Pancreas (tissue), 10 donors: Measurements from ENCODE around the gene ECE1. TPM values are rescaled to one million over a fixed set of nuclear protein-coding genes. Genes with fewer than 3 reads are reported as not detected.
"Not testable (repeated sequence)": the region's sequence is repeated elsewhere in the genome, so short reads cannot be mapped to it uniquely, and the experiment has no call there.

Source experiments
- ATAC-seq, 4 donors: fragments of 200-7000 bp; cut with Tn5 transposase; one replicate each; pipeline versions ENCODE4 v1.8.0 to v1.9.1; 2020; ENCODE audit warnings: mild to moderate bottlenecking in 4 of 4, moderate library complexity in 4 of 4
- DNase-seq, 6 donors: peaks; one replicate each; pipeline ENCODE4 v3.0.0-alpha.2; 2020
- FAIRE-seq: peaks from 2 replicates; lab custom pipeline; 2012; peaks lifted over from hg19 to GRCh38; lab: Jason Lieb, UNC
- H3K27ac ChIP-seq, 4 donors: fragments of 200-600 bp; sonication (generic); 1 replicate in 3 of 4; 2 replicates in 1 of 4; pipeline versions ENCODE4 v1.5.0 to v1.8.0; 2020
- H3K27me3 ChIP-seq, 4 donors: fragments of 200-600 bp; one replicate each; pipeline ENCODE4 v1.8.0; 2021
- H3K36me3 ChIP-seq, 3 donors: fragments of 200-600 bp; sonication (generic) in 1 of 3; one replicate each; pipeline versions ENCODE4 v1.5.0 to v1.8.0; 2020 to 2021
- H3K4me1 ChIP-seq, 3 donors: fragments of 200-600 bp; one replicate each; pipeline ENCODE4 v1.8.0; 2021
- H3K4me3 ChIP-seq, 4 donors: fragments of 200-600 bp; sonication (generic) in 2 of 4; one replicate each; pipeline versions ENCODE4 v1.5.0 to v1.8.0; 2020 to 2021
- H3K9me3 ChIP-seq, 4 donors: fragments of 200-600 bp; one replicate each; pipeline ENCODE4 v1.8.0; 2021
- CTCF ChIP-seq, 4 donors: fragments of 200-600 bp; sonication (generic) in 3 of 4; IDR thresholded peaks; one replicate each; pipeline versions ENCODE4 v1.5.0 to v1.8.0; 2021; ENCODE audit warnings: antibody characterized with exemption in 4 of 4
- WGBS, 2 donors: extraction: QIAGEN DNeasy Blood & Tissue Kit; methylation state at CpG; one replicate each; pipeline ENCODE4 v1.1.7; 2013; 5-methylcytosine and 5-hydroxymethylcytosine counted together
- intact Hi-C, 3 donors: fragments of 100-400 bp; cut with DNase I; formaldehyde crosslinking; loops; one replicate each; pipeline versions ENCODE4 v1.11.1 to v1.14.2; 2022
- polyA plus RNA-seq, 2 donors: library from polyadenylated mRNA; stranded (reverse); fragments of 200-250 nt; gene quantifications; one replicate each; pipeline ENCODE4 v1.2.3, GENCODE V29; 2013
- total RNA-seq, 6 donors: library from RNA; stranded (reverse); fragmentation: NEBNext Ultra II Directional in 4 of 6; extraction: Animal tissue kit (Norgen Biotek cat#: 25700) in 4 of 6; gene quantifications; one replicate each; pipeline versions ENCODE4 v1.2.1 to v1.2.4, GENCODE V29; 2021 to 2023
- donor health status: healthy with polysubstance abuse.
- donor health status: DM: no; HTN: no; CAD: no; lungs with moderate emphysema.
- donor health status: DM: no; HTN: no; CAD: no.
- donor health status: control.
- donor health status: control.
- donor health status: Bipolar disorder and iron deficiency.
- donor health status: DM: yes; HTN: yes; CAD: no.
- donor health status: DM: no; HTN: no; CAD: no.
- donor health status: DM: no; HTN: no; CAD: no.
- donor health status: DM: yes; HTN: yes; CAD: no.

ECE1 gene
- total and polyA plus RNA-seq, 8 donors: 38.1 to 141 (median 85.8) TPM

- DNase-seq (peak in 1 of 6 donors; percentile 34), FAIRE-seq (no peak), ATAC-seq (peak in 1 of 4 donors; percentile 12)
- H3K9me3 ChIP-seq: no peaks in the 10 kb centered on the region
- H3K27ac ChIP-seq: peak overlapping the region; percentile 15 to 80 (median 66)
- no peaks in the 10 kb centered on the region for H3K27me3 ChIP-seq
- no peaks in the 10 kb centered on the region for H3K36me3 ChIP-seq
- TF ChIP-seq CTCF (IDR thresholded peaks at IDR 0.05): no peak
- WGBS, 2 donors: 0 to 1% methylated on average over 6 of the region's 6 CpGs
- intact Hi-C loops: no loop called here
- peaks cover 0 to 26% (median 7%) of the 10 kb centered on the region in 3 donors for H3K4me1 ChIP-seq
- H3K4me3 ChIP-seq: peak overlapping the region; percentile 60 to 90 (median 75)
Observed at GRCh38 chr1:21175324-21175669, 115.0 kb downstream of the ECE1 start.

GRCh38 chr1:21174654-21175323 lies 115.5 kb downstream of the ECE1 start:
- no peaks in the 10 kb centered on the region for H3K9me3 ChIP-seq
- no peak for TF ChIP-seq CTCF (IDR thresholded peaks at IDR 0.05)
- FAIRE-seq (no peak), DNase-seq (no peak), ATAC-seq (no peak)
- H3K27ac ChIP-seq: peak overlapping the region in 3 of 4 donors; percentile 12 to 80 (median 74)
- no peaks in the 10 kb centered on the region for H3K36me3 ChIP-seq
- H3K4me3 ChIP-seq: peak overlapping the region in 3 of 4 donors; percentile 5 to 77 (median 73)
- whole genome bisulfite sequencing, 2 donors: 2 to 4% methylated on average over 12 of the region's 12 CpGs
- intact Hi-C loops: no loop called here
- no peaks in the 10 kb centered on the region for H3K27me3 ChIP-seq
- H3K4me1 ChIP-seq: peaks cover 0 to 26% (median 7%) of the 10 kb centered on the region in 3 donors

GRCh38 chr1:21174230-21174629 lies 116.0 kb downstream of the ECE1 start:
- H3K9me3 ChIP-seq: no peaks in the 10 kb centered on the region
- no peak for ATAC-seq
- peak overlapping the region in 2 of 4 donors; percentile 74 to 80 for H3K27ac ChIP-seq
- no peak for DNase-seq
- TF ChIP-seq CTCF (IDR thresholded peaks at IDR 0.05): no peak
- no peaks in the 10 kb centered on the region for H3K27me3 ChIP-seq
- no peak for FAIRE-seq
- H3K4me1 ChIP-seq: peaks cover 0 to 26% (median 7%) of the 10 kb centered on the region in 3 donors
- H3K36me3 ChIP-seq: no peaks in the 10 kb centered on the region
- intact Hi-C loops: no loop called here
- peak overlapping the region in 2 of 4 donors; percentile 73 to 77 for H3K4me3 ChIP-seq
- 28 to 36% methylated on average over 2 of the region's 2 CpGs for WGBS, 2 donors

- H3K4me1 ChIP-seq: peaks cover 0 to 26% (median 7%) of the 10 kb centered on the region in 3 donors
- H3K9me3 ChIP-seq, ATAC-seq, H3K36me3 ChIP-seq, FAIRE-seq, DNase-seq, H3K27me3 ChIP-seq, intact Hi-C loops, H3K4me3 ChIP-seq, H3K27ac ChIP-seq: not testable (repeated sequence)
- 88 to 91% methylated on average over 12 of the region's 12 CpGs for WGBS, 2 donors
Observed at GRCh38 chr1:21173096-21173495, 117.2 kb downstream of the ECE1 start.

- H3K36me3 ChIP-seq, intact Hi-C loops, H3K9me3 ChIP-seq, H3K27me3 ChIP-seq, ATAC-seq, H3K4me3 ChIP-seq, H3K27ac ChIP-seq, FAIRE-seq, DNase-seq: not testable (repeated sequence)
- WGBS, 2 donors: 21 to 30% methylated on average over 3 to 4 of the region's 4 CpGs
- H3K4me1 ChIP-seq: peaks cover 0 to 26% (median 7%) of the 10 kb centered on the region in 3 donors
Observed at GRCh38 chr1:21170837-21171236, 119.4 kb downstream of the ECE1 start.

- FAIRE-seq (no peak), DNase-seq (no peak)
Observed at GRCh38 chr1:21168444-21168843, 121.8 kb downstream of the ECE1 start.

More at GRCh38 chr1:21168444-21168843, 121.8 kb downstream of the ECE1 start:
- Histone ChIP-seq H3K36me3 (no peaks in the 10 kb centered on the region), H3K4me3 (no peak overlapping the region), H3K27me3 (no peaks in the 10 kb centered on the region), H3K27ac (no peak overlapping the region), H3K9me3 (no peaks in the 10 kb centered on the region), H3K4me1 (peaks cover 2 to 8% (median 4%) of the 10 kb centered on the region in 3 donors)
- ATAC-seq: no peak
- TF ChIP-seq CTCF (IDR thresholded peaks at IDR 0.05): no peak
- intact Hi-C loops: no loop called here
- whole genome bisulfite sequencing, 2 donors: 99 to 100% methylated on average over 2 of the region's 2 CpGs
